ENCODE data around the gene ZNF283. TPM values are rescaled to one million over a fixed set of nuclear protein-coding genes. Genes with fewer than 3 reads are reported as not detected.

Gene ZNF283
- total RNA-seq, 1 donor from 2014 or later = 13.0 TPM

GRCh38 chr19:43780706-43781525 lies 46.2 kb upstream of the ZNF283 start, which contains the start of gene KCNN4:
Gene KCNN4, minus strand, starts transcription at chr19:43780973. Its CDS starts 112 bp downstream, at chr19:43780861.
- H3K27me3 Mint-ChIP-seq (ENCODE audit: unreplicated experiment) = peaks cover 13% of the 10 kb centered on the region
- H3K36me3 Mint-ChIP-seq (ENCODE audit: unreplicated experiment) = no peaks in the 10 kb centered on the region
- no peak for TF ChIP-seq CTCF (IDR thresholded peaks at IDR 0.05; ENCODE audit: partially characterized antibody, unreplicated experiment)
- H3K27ac Mint-ChIP-seq (ENCODE audit: unreplicated experiment) = no peak within 1 kb of the TSS
- DNase-seq = no peak
- no peak within 1 kb of the TSS for H3K4me3 Mint-ChIP-seq (ENCODE audit: unreplicated experiment)
- peaks cover 7% of the 10 kb centered on the region for H3K4me1 Mint-ChIP-seq (ENCODE audit: low read depth, unreplicated experiment)
- H3K9me3 Mint-ChIP-seq (ENCODE audit: unreplicated experiment) = peaks cover 14% of the 10 kb centered on the region

- H3K27me3 Mint-ChIP-seq (ENCODE audit: unreplicated experiment) = peaks cover 13% of the 10 kb centered on the region
- no peak for DNase-seq
- H3K27ac Mint-ChIP-seq (ENCODE audit: unreplicated experiment) = peak overlapping the region; percentile 4
- no peak for TF ChIP-seq CTCF (IDR thresholded peaks at IDR 0.05; ENCODE audit: partially characterized antibody, unreplicated experiment)
- peaks cover 7% of the 10 kb centered on the region for H3K4me1 Mint-ChIP-seq (ENCODE audit: low read depth, unreplicated experiment)
- H3K9me3 Mint-ChIP-seq (ENCODE audit: unreplicated experiment) = peaks cover 14% of the 10 kb centered on the region
- H3K36me3 Mint-ChIP-seq (ENCODE audit: unreplicated experiment) = no peaks in the 10 kb centered on the region
- H3K4me3 Mint-ChIP-seq (ENCODE audit: unreplicated experiment) = no peak overlapping the region
Observed at GRCh38 chr19:43781630-43782310, 45.4 kb upstream of the ZNF283 start.

GRCh38 chr19:43782311-43782660 lies 44.8 kb upstream of the ZNF283 start:
- Mint-ChIP-seq H3K27ac (ENCODE audit: unreplicated experiment) (peak overlapping the region; percentile 4), H3K9me3 (ENCODE audit: unreplicated experiment) (peaks cover 13% of the 10 kb centered on the region), H3K4me1 (ENCODE audit: low read depth, unreplicated experiment) (peaks cover 7% of the 10 kb centered on the region), H3K27me3 (ENCODE audit: unreplicated experiment) (peaks cover 11% of the 10 kb centered on the region), H3K36me3 (ENCODE audit: unreplicated experiment) (no peaks in the 10 kb centered on the region), H3K4me3 (ENCODE audit: unreplicated experiment) (no peak overlapping the region)
- no peak for TF ChIP-seq CTCF (IDR thresholded peaks at IDR 0.05; ENCODE audit: partially characterized antibody, unreplicated experiment)
- DNase-seq = no peak

- Mint-ChIP-seq H3K9me3 (ENCODE audit: unreplicated experiment) (peaks cover 13% of the 10 kb centered on the region), H3K27ac (ENCODE audit: unreplicated experiment) (no peak overlapping the region), H3K4me1 (ENCODE audit: low read depth, unreplicated experiment) (peaks cover 7% of the 10 kb centered on the region), H3K27me3 (ENCODE audit: unreplicated experiment) (peaks cover 11% of the 10 kb centered on the region), H3K4me3 (ENCODE audit: unreplicated experiment) (no peak overlapping the region), H3K36me3 (ENCODE audit: unreplicated experiment) (no peaks in the 10 kb centered on the region)
- no peak for DNase-seq
- TF ChIP-seq CTCF (IDR thresholded peaks at IDR 0.05; ENCODE audit: partially characterized antibody, unreplicated experiment) = no peak
Observed at GRCh38 chr19:43782689-43783231, 44.4 kb upstream of the ZNF283 start.
